ENCODE data around the gene KRTAP10-5. TPM values are rescaled to one million over a fixed set of nuclear protein-coding genes. Genes with fewer than 3 reads are reported as not detected.

The KRTAP10-5 gene
- total and polyA plus RNA-seq, 5 donors from 2014 or later: not detected

- Histone ChIP-seq H3K27ac (ENCODE audit: insufficient read depth, low read length, poor library complexity, severe bottlenecking) (no peak overlapping the region), H3K4me1 (ENCODE audit: control insufficient read depth, insufficient read depth, low read length, poor library complexity, severe bottlenecking) (peaks cover 11% of the 10 kb centered on the region), H3K9me3 (ENCODE audit: control insufficient read depth in 2 of 2, low read length in 2 of 2) (peaks cover 25 to 28% of the 10 kb centered on the region in 2 experiments), H3K36me3 (ENCODE audit: control insufficient read depth, insufficient read depth, low read length) (no peaks in the 10 kb centered on the region), H3K27me3 (ENCODE audit: control insufficient read depth, insufficient read depth, low read length) (no peaks in the 10 kb centered on the region), H3K4me3 (ENCODE audit: low read depth, low read length) (no peak overlapping the region)
- Mint-ChIP-seq H3K36me3 (peaks cover 20% of the 10 kb centered on the region), H3K9me3 (peaks cover 5 to 45% (median 30%) of the 10 kb centered on the region in 7 donors), H3K27me3 (peaks cover 5% of the 10 kb centered on the region), H3K4me3 (no peak overlapping the region), H3K27ac (no peak overlapping the region), H3K4me1 (peaks cover 15 to 27% (median 19%) of the 10 kb centered on the region in 4 donors)
- ATAC-seq (ENCODE audit: low read depth in 2 of 2) (no peak), DNase-seq (no peak)
These were observed 43.2 kb upstream of the KRTAP10-5 start for GRCh38 chr21:44623575-44623974.

GRCh38 chr21:44619886-44620285, 39.5 kb upstream of the KRTAP10-5 start:
- DNase-seq (no peak), ATAC-seq (ENCODE audit: low read depth in 2 of 2) (no peak)
- peak overlapping the region in 2 of 4 donors; percentile 29 to 31 for H3K4me3 Mint-ChIP-seq
- H3K9me3 ChIP-seq (ENCODE audit: control insufficient read depth in 2 of 2, low read length in 2 of 2): peaks cover 25 to 28% of the 10 kb centered on the region in 2 experiments
- no peaks in the 10 kb centered on the region for H3K27me3 ChIP-seq (ENCODE audit: control insufficient read depth, insufficient read depth, low read length)
- H3K9me3 Mint-ChIP-seq: peaks cover 5 to 45% (median 30%) of the 10 kb centered on the region in 7 donors
- peaks cover 20 to 50% (median 22%) of the 10 kb centered on the region in 4 donors for H3K4me1 Mint-ChIP-seq
- H3K4me3 ChIP-seq (ENCODE audit: low read depth, low read length): no peak overlapping the region
- H3K4me1 ChIP-seq (ENCODE audit: control insufficient read depth, insufficient read depth, low read length, poor library complexity, severe bottlenecking): peaks cover 24% of the 10 kb centered on the region
- no peaks in the 10 kb centered on the region for H3K36me3 ChIP-seq (ENCODE audit: control insufficient read depth, insufficient read depth, low read length)
- H3K36me3 Mint-ChIP-seq: peaks cover 20% of the 10 kb centered on the region
- H3K27ac Mint-ChIP-seq: peak overlapping the region in 2 of 3 donors; percentile 44 to 81
- H3K27ac ChIP-seq (ENCODE audit: insufficient read depth, low read length, poor library complexity, severe bottlenecking): no peak overlapping the region
- H3K27me3 Mint-ChIP-seq: peaks cover 3% of the 10 kb centered on the region

- H3K4me3 Mint-ChIP-seq: peak overlapping the region; percentile 51 to 81 (median 68)
- H3K36me3 ChIP-seq (ENCODE audit: control insufficient read depth, insufficient read depth, low read length): no peaks in the 10 kb centered on the region
- peak overlapping the region; percentile 81 to 97 (median 93) for H3K27ac Mint-ChIP-seq
- H3K27ac ChIP-seq (ENCODE audit: insufficient read depth, low read length, poor library complexity, severe bottlenecking): peak overlapping the region; percentile 70
- peaks cover 19 to 54% (median 21%) of the 10 kb centered on the region in 4 donors for H3K4me1 Mint-ChIP-seq
- peak; percentile 98 to 100 for ATAC-seq (ENCODE audit: low read depth in 2 of 2)
- no peaks in the 10 kb centered on the region for H3K27me3 ChIP-seq (ENCODE audit: control insufficient read depth, insufficient read depth, low read length)
- H3K4me3 ChIP-seq (ENCODE audit: low read depth, low read length): peak overlapping the region; percentile 58
- peaks cover 16 to 19% of the 10 kb centered on the region in 2 experiments for H3K9me3 ChIP-seq (ENCODE audit: control insufficient read depth in 2 of 2, low read length in 2 of 2)
- H3K9me3 Mint-ChIP-seq: peaks cover 5 to 37% (median 22%) of the 10 kb centered on the region in 7 donors
- peaks cover 20% of the 10 kb centered on the region for H3K36me3 Mint-ChIP-seq
- peak; percentile 32 to 85 (median 76) for DNase-seq
- no peaks in the 10 kb centered on the region for H3K27me3 Mint-ChIP-seq
- peaks cover 24% of the 10 kb centered on the region for H3K4me1 ChIP-seq (ENCODE audit: control insufficient read depth, insufficient read depth, low read length, poor library complexity, severe bottlenecking)
These were observed 38.5 kb upstream of the KRTAP10-5 start for GRCh38 chr21:44618909-44619308.

DNA sequence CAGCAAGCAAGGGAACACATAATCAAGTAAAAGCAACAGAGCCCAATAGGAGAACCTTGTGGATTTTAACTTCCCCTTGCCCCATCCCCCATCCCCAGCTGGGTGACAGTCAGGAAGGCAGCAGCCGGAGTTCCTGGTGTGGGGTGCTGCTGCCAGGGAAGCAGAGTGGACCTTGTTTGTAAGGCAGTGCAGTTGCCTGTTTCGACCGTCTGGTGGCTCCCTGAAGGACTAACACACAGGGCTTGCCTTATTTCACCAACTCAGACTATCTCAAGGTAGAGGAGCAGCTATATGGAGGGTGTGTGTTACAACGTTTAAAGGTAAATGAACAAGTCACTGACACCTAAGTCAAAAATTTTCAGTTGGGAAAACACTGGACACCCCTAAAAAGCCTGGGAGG, 38.1 kb upstream of the KRTAP10-5 start:
- ATAC-seq (ENCODE audit: low read depth in 2 of 2): peak; percentile 15
- peaks cover 17 to 54% (median 21%) of the 10 kb centered on the region in 4 donors for H3K4me1 Mint-ChIP-seq
- peaks cover 17% of the 10 kb centered on the region for H3K36me3 Mint-ChIP-seq

DNA sequence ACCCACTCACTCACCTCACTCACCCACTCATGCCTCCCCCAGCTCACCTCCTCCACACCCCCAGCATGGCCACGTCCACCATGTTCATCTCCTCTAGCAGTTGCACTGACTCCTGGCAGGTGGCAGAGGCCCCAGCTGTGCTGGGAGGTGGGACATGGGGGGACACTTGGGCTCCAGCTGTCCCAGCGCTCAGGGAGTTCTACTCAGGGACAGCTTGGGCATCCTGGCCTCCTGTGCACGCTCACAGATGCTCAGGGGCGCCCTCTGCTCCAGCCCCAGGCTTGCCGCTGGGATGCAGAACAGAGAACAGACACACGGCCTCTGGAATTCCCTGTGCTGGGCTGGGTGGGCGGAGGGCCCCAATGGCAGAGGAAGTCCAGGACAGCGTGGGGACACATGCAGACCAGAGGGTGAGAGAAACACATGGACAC, 36.7 kb upstream of the KRTAP10-5 start:
- peaks cover 24% of the 10 kb centered on the region for H3K4me1 ChIP-seq (ENCODE audit: control insufficient read depth, insufficient read depth, low read length, poor library complexity, severe bottlenecking)
- no peaks in the 10 kb centered on the region for H3K27me3 Mint-ChIP-seq
- no peak overlapping the region for H3K4me3 Mint-ChIP-seq
- H3K9me3 Mint-ChIP-seq: peaks cover 5 to 22% (median 16%) of the 10 kb centered on the region in 7 donors
- H3K36me3 ChIP-seq (ENCODE audit: control insufficient read depth, insufficient read depth, low read length): no peaks in the 10 kb centered on the region
- peaks cover 6 to 8% of the 10 kb centered on the region in 2 experiments for H3K9me3 ChIP-seq (ENCODE audit: control insufficient read depth in 2 of 2, low read length in 2 of 2)
- no peak overlapping the region for H3K27ac ChIP-seq (ENCODE audit: insufficient read depth, low read length, poor library complexity, severe bottlenecking)
- no peak for ATAC-seq (ENCODE audit: low read depth in 2 of 2)
- H3K27me3 ChIP-seq (ENCODE audit: control insufficient read depth, insufficient read depth, low read length): no peaks in the 10 kb centered on the region
- peaks cover 17 to 56% (median 21%) of the 10 kb centered on the region in 4 donors for H3K4me1 Mint-ChIP-seq
- DNase-seq: no peak
- H3K36me3 Mint-ChIP-seq: peaks cover 4% of the 10 kb centered on the region
- no peak overlapping the region for H3K4me3 ChIP-seq (ENCODE audit: low read depth, low read length)
- peak overlapping the region; percentile 20 to 93 (median 68) for H3K27ac Mint-ChIP-seq

More for the DNA sequence above, 38.1 kb upstream of the KRTAP10-5 start:
- H3K4me3 ChIP-seq (ENCODE audit: low read depth, low read length): peak overlapping the region; percentile 58
- Mint-ChIP-seq H3K27ac (peak overlapping the region; percentile 81 to 97 (median 93)), H3K4me3 (peak overlapping the region; percentile 51 to 81 (median 68)), H3K9me3 (peaks cover 5 to 33% (median 18%) of the 10 kb centered on the region in 7 donors), H3K27me3 (no peaks in the 10 kb centered on the region)
- peak overlapping the region; percentile 70 for H3K27ac ChIP-seq (ENCODE audit: insufficient read depth, low read length, poor library complexity, severe bottlenecking)
- H3K27me3 ChIP-seq (ENCODE audit: control insufficient read depth, insufficient read depth, low read length): no peaks in the 10 kb centered on the region
- no peak for DNase-seq
- peaks cover 24% of the 10 kb centered on the region for H3K4me1 ChIP-seq (ENCODE audit: control insufficient read depth, insufficient read depth, low read length, poor library complexity, severe bottlenecking)
- H3K9me3 ChIP-seq (ENCODE audit: control insufficient read depth in 2 of 2, low read length in 2 of 2): peaks cover 12 to 15% of the 10 kb centered on the region in 2 experiments
- no peaks in the 10 kb centered on the region for H3K36me3 ChIP-seq (ENCODE audit: control insufficient read depth, insufficient read depth, low read length)

DNA sequence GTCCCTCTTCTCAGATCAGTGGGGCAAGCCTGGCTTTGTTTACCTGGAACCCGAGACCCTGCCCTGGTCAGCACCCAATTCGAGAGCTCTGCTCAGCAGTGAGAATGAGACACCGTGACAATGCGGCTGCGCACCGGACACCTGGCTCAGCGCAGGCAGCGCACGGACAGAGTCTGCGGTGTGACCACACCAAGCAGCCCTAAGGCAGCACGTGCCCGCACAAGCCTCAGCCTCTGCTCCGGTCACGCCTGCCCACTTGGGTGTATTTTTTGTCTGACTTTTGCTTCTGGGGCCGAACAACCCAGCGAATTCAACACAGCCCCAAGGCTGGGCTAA, 36.2 kb upstream of the KRTAP10-5 start:
- Mint-ChIP-seq H3K27me3 (no peaks in the 10 kb centered on the region), H3K9me3 (peaks cover 3 to 22% (median 16%) of the 10 kb centered on the region in 7 donors), H3K4me1 (peaks cover 17 to 56% (median 21%) of the 10 kb centered on the region in 4 donors), H3K36me3 (peaks cover 4% of the 10 kb centered on the region), H3K27ac (peak overlapping the region in 2 of 3 donors; percentile 68 to 71), H3K4me3 (no peak overlapping the region)
- no peaks in the 10 kb centered on the region for H3K27me3 ChIP-seq (ENCODE audit: control insufficient read depth, insufficient read depth, low read length)
- no peak overlapping the region for H3K27ac ChIP-seq (ENCODE audit: insufficient read depth, low read length, poor library complexity, severe bottlenecking)
- ATAC-seq (ENCODE audit: low read depth in 2 of 2) (no peak), DNase-seq (no peak)
- peaks cover 24% of the 10 kb centered on the region for H3K4me1 ChIP-seq (ENCODE audit: control insufficient read depth, insufficient read depth, low read length, poor library complexity, severe bottlenecking)
- H3K4me3 ChIP-seq (ENCODE audit: low read depth, low read length): no peak overlapping the region
- H3K36me3 ChIP-seq (ENCODE audit: control insufficient read depth, insufficient read depth, low read length): no peaks in the 10 kb centered on the region
- peaks cover 10% of the 10 kb centered on the region in 2 experiments for H3K9me3 ChIP-seq (ENCODE audit: control insufficient read depth in 2 of 2, low read length in 2 of 2)

GRCh38 chr21:44615911-44616590, 35.6 kb upstream of the KRTAP10-5 start:
- peaks cover 4% of the 10 kb centered on the region for H3K36me3 Mint-ChIP-seq
- peaks cover 17 to 56% (median 21%) of the 10 kb centered on the region in 4 donors for H3K4me1 Mint-ChIP-seq
- Histone ChIP-seq H3K4me1 (ENCODE audit: control insufficient read depth, insufficient read depth, low read length, poor library complexity, severe bottlenecking) (peaks cover 24% of the 10 kb centered on the region), H3K4me3 (ENCODE audit: low read depth, low read length) (no peak overlapping the region), H3K27me3 (ENCODE audit: control insufficient read depth, insufficient read depth, low read length) (no peaks in the 10 kb centered on the region), H3K36me3 (ENCODE audit: control insufficient read depth, insufficient read depth, low read length) (no peaks in the 10 kb centered on the region), H3K9me3 (ENCODE audit: control insufficient read depth in 2 of 2, low read length in 2 of 2) (peaks cover 11 to 15% of the 10 kb centered on the region in 2 experiments), H3K27ac (ENCODE audit: insufficient read depth, low read length, poor library complexity, severe bottlenecking) (no peak overlapping the region)
- H3K27me3 Mint-ChIP-seq: no peaks in the 10 kb centered on the region
- no peak overlapping the region for H3K4me3 Mint-ChIP-seq
- no peak for ATAC-seq (ENCODE audit: low read depth in 2 of 2)
- DNase-seq: no peak
- peaks cover 5 to 26% (median 16%) of the 10 kb centered on the region in 7 donors for H3K9me3 Mint-ChIP-seq
- H3K27ac Mint-ChIP-seq: peak overlapping the region in 2 of 3 donors; percentile 68 to 71

Measured in CD4-positive, CD25-positive, alpha-beta regulatory T cell (primary cell).